Neural cell (in vitro differentiated cells): Measurements from ENCODE around the gene PLSCR3. TPM values are rescaled to one million over a fixed set of nuclear protein-coding genes. Genes with fewer than 3 reads are reported as not detected.

Experiments used
- H2AFZ ChIP-seq: fragments of 200-600, 300-800 bp; sonication (generic), shearing (Covaris generic); 2 replicates; pipeline ENCODE4 v1.6.0; 2014; ENCODE audit warnings: low read depth, mild to moderate bottlenecking, antibody characterized with exemption, low read length, moderate library complexity
- H3F3A ChIP-seq: fragments of 200-600 bp; shearing (Covaris generic); 2 replicates; pipeline ENCODE4 v1.6.1; 2016; ENCODE audit warnings: mild to moderate bottlenecking, moderate library complexity, mixed read lengths, antibody characterized with exemption, low read length; ENCODE audit not compliant: insufficient read depth, poor library complexity, severe bottlenecking
- H3K27ac ChIP-seq: fragments of 200-600, 300-800 bp; sonication (generic), shearing (Covaris generic); 2 replicates; pipeline ENCODE4 v1.5.1; 2014; ENCODE audit warnings: mild to moderate bottlenecking, low read length, moderate library complexity
- H3K27me3 ChIP-seq: fragments of 300-800, 200-600 bp; sonication (generic), shearing (Covaris generic); 2 replicates; pipeline ENCODE4 v1.6.0; 2014; ENCODE audit warnings: mild to moderate bottlenecking, low read depth, low read length, moderate library complexity; ENCODE audit not compliant: insufficient read depth
- H3K36me3 ChIP-seq: fragments of 300-800, 200-600 bp; sonication (generic), shearing (Covaris generic); 2 replicates; pipeline ENCODE4 v1.5.1; 2014; ENCODE audit warnings: mild to moderate bottlenecking, antibody characterized with exemption, low read length, moderate library complexity; ENCODE audit not compliant: insufficient read depth
- H3K4me2 ChIP-seq: fragments of 300-800, 200-600 bp; sonication (generic), shearing (Covaris generic); 2 replicates; pipeline ENCODE4 v1.6.0; 2014; ENCODE audit warnings: mild to moderate bottlenecking, low read length
- H3K4me3 ChIP-seq: fragments of 300-800, 200-600 bp; sonication (generic), shearing (Covaris generic); 2 replicates; pipeline ENCODE4 v1.5.1; 2014; ENCODE audit warnings: mild to moderate bottlenecking, low read length, moderate library complexity
- H3K79me2 ChIP-seq: fragments of 200-600 bp; shearing (Covaris generic); replicated peaks from 2 replicates; pipeline ENCODE4 v1.6.0; 2014; ENCODE audit warnings: mild to moderate bottlenecking, low read length, moderate library complexity; ENCODE audit not compliant: insufficient read depth
- H3K9ac ChIP-seq: fragments of 300-800, 200-600 bp; sonication (generic), shearing (Covaris generic); 2 replicates; pipeline ENCODE4 v1.6.1; 2016; ENCODE audit warnings: mild to moderate bottlenecking, low read length, mixed read lengths
- H3K9me2 ChIP-seq: fragments of 200-600 bp; shearing (Covaris generic); 2 replicates; pipeline ENCODE4 v1.6.1; 2016; ENCODE audit warnings: mild to moderate bottlenecking, low read length, mixed read lengths; ENCODE audit not compliant: insufficient read depth
- H3K9me3 ChIP-seq: fragments of 200-600, 300-800 bp; sonication (generic), shearing (Covaris generic); 2 replicates; pipeline ENCODE4 v1.6.1; 2016; ENCODE audit warnings: mild to moderate bottlenecking, mixed run types, low read length, moderate library complexity, mixed read lengths
- H4K20me1 ChIP-seq: fragments of 200-600 bp; shearing (Covaris generic); 2 replicates; pipeline ENCODE4 v1.6.1; 2016; ENCODE audit warnings: mild to moderate bottlenecking, mixed run types; ENCODE audit not compliant: insufficient read depth
- CTCF ChIP-seq: fragments of 450-650 bp; IDR thresholded peaks from 2 replicates; pipeline ENCODE4 v1.5.1; 2014; ENCODE audit warnings: antibody characterized with exemption, mild to moderate bottlenecking, moderate library complexity; ENCODE audit not compliant: poor library complexity, severe bottlenecking
- EP300 ChIP-seq: fragments of 450-650 bp; conservative IDR thresholded peaks from 2 replicates; pipeline ENCODE4 v1.6.1; 2014; ENCODE audit warnings: antibody characterized with exemption, mild to moderate bottlenecking, moderate library complexity; ENCODE audit not compliant: poor library complexity, severe bottlenecking
- EZH2 ChIP-seq: fragments of 200-600, 300-800 bp; shearing (Covaris generic), sonication (generic); IDR thresholded peaks from 2 replicates; pipeline ENCODE4 v1.6.1; 2014; ENCODE audit warnings: antibody characterized with exemption, low read length, borderline replicate concordance, mild to moderate bottlenecking; ENCODE audit not compliant: insufficient read depth, poor library complexity, severe bottlenecking
- MXI1 ChIP-seq: fragments of 450-650 bp; conservative IDR thresholded peaks from 2 replicates; pipeline ENCODE4 v1.6.1; 2014; ENCODE audit warnings: antibody characterized with exemption, mild to moderate bottlenecking; ENCODE audit not compliant: poor library complexity, severe bottlenecking
- POLR2AphosphoS5 ChIP-seq: IDR thresholded peaks from 2 replicates; pipeline ENCODE4 v1.6.1; 2012
- RAD21 ChIP-seq: fragments of 450-650 bp; conservative IDR thresholded peaks from 2 replicates; pipeline ENCODE4 v1.6.1; 2014; ENCODE audit warnings: antibody characterized with exemption, mild to moderate bottlenecking, moderate library complexity
- REST ChIP-seq: IDR thresholded peaks from 2 replicates; pipeline ENCODE4 v1.6.1; 2012; ENCODE audit warnings: borderline replicate concordance
- SMC3 ChIP-seq: fragments of 450-650 bp; conservative IDR thresholded peaks from 2 replicates; pipeline ENCODE4 v1.6.1; 2014; ENCODE audit warnings: antibody characterized with exemption, mild to moderate bottlenecking, moderate library complexity; ENCODE audit not compliant: poor library complexity
- TAF1 ChIP-seq: IDR thresholded peaks from 2 replicates; pipeline ENCODE4 v1.6.1; 2012; ENCODE audit warnings: low read depth
- polyA plus RNA-seq: library from polyadenylated mRNA; depleted of rRNA; stranded (reverse); fragments of >200 nt; gene quantifications from 2 replicates; pipeline ENCODE4 v1.2.3, GENCODE V29; 2014

The PLSCR3 gene
- polyA plus RNA-seq, 1 donor from 2014 or later: 15.9 TPM

GRCh38 chr17:7414837-7415236, 20.5 kb upstream of the PLSCR3 start:
- Histone ChIP-seq H3K36me3 (no peaks in the 10 kb centered on the region), H3K4me3 (no peak overlapping the region), H3K9me3 (no peaks in the 10 kb centered on the region), H3F3A (no peaks in the 10 kb centered on the region), H4K20me1 (peaks cover 4% of the 10 kb centered on the region), H3K27ac (no peak overlapping the region), H3K27me3 (no peaks in the 10 kb centered on the region), H3K9ac (no peak overlapping the region), H3K4me2 (no peak overlapping the region), H2AFZ (no peak overlapping the region), H3K9me2 (no peaks in the 10 kb centered on the region), H3K79me2 (no peaks in the 10 kb centered on the region)
- TF ChIP-seq POLR2AphosphoS5 (no peak), TAF1 (no peak), EZH2 (no peak), REST (no peak), RAD21 (no peak), MXI1 (no peak), CTCF (no peak), SMC3 (no peak), EP300 (no peak)

GRCh38 chr17:7413346-7413985, 19.1 kb upstream of the PLSCR3 start:
- H3K27ac ChIP-seq: no peak overlapping the region
- no peak overlapping the region for H3K9ac ChIP-seq
- no peaks in the 10 kb centered on the region for H3K9me3 ChIP-seq
- H3K27me3 ChIP-seq: no peaks in the 10 kb centered on the region
- TF ChIP-seq RAD21: no peak
- no peak for TF ChIP-seq EP300
- TF ChIP-seq REST: no peak
- TF ChIP-seq EZH2: no peak
- TF ChIP-seq SMC3: no peak
- no peak for TF ChIP-seq MXI1
- peaks cover 4% of the 10 kb centered on the region for H4K20me1 ChIP-seq
- H3F3A ChIP-seq: no peaks in the 10 kb centered on the region
- no peaks in the 10 kb centered on the region for H3K36me3 ChIP-seq
- H3K4me2 ChIP-seq: no peak overlapping the region
- H3K9me2 ChIP-seq: no peaks in the 10 kb centered on the region
- no peak overlapping the region for H3K4me3 ChIP-seq
- H2AFZ ChIP-seq: no peak overlapping the region
- H3K79me2 ChIP-seq: no peaks in the 10 kb centered on the region
